GM19467 (cell line): ENCODE measurements around the gene RXRG.

ENCODE experiments used
- ATAC-seq: cut with Tn5 transposase; IDR thresholded peaks from one replicate; pipeline ENCODE4 v1.9.1; 2021; ENCODE audit warnings: mild to moderate bottlenecking, moderate library complexity; ENCODE audit not compliant: unreplicated experiment

Gene RXRG

DNA sequence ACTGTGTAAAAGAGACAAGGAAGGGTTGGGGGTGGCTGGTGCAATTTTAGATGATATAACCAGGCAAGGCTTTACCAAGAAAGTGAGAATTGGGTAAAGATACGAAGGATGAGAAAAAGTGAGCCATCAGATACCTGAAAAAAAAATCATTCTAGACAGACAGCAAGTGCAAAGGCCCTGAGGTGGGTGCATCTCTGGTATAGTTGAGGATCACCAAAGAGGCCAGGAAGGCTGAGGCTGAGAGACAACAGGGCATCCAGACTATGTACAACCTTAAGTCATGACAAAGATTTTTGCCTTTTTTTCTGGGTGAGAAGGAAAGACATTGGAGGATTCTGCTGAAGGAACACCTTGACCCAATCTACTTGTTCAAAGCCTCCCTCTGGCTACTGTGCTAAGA, 29.9 kb downstream of the RXRG start:
- no peak for ATAC-seq

- ATAC-seq, result no peak
Observed at GRCh38 chr1:165414620-165415019, 30.3 kb downstream of the RXRG start.

- no peak for ATAC-seq
Observed at GRCh38 chr1:165411396-165411795, 33.5 kb downstream of the RXRG start.

DNA sequence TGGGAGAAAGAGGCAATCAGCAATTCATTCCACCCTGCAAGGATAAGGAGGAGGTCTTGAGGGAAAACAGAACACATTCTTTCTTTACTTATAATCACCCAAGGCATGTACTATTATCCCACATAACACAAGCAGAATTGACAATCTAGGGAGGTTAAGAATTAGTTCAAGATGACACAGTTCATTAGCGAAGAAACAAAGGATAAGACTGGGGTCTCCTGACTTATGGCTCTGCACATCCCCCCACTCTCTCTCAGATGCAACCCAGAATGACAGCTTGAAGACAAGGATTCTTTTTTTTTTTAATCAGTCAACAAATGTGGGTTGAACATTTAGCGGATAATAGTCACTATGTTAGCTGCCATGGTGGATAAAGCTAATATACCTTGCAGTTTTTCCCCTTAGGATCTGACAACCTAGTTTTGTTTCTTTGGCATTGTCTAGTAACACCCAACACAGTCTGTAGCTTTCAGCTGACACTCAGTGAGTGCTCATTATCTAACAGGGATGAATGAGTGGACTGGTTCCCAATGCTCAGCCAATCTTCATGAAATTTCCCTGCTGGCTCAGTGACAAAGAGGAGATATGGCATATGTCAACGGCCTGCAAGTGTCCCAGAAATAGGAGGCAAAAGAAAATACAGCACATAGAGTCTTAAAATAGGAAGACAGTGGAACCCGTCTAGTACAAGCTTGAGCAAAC, 35.1 kb downstream of the RXRG start:
- no peak for ATAC-seq

DNA sequence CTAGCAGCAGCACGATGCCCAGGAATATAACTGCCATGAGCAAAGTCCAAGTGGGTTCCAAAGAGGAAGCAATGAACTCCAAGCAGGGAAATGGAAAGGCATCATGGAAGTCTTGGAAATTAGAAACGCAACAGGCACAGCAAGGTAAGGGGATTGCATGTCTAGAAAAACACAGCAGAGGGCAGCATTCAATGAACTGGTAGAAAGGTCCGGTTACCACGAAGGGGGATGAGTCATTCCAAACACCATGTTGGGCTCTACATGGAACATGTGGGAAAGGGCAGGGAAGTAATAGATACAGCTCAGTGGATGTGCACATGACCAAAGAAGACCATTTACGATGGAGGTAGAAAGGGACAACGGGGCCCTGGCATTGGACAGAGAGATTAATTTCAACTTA, 36.4 kb downstream of the RXRG start:
- no peak for ATAC-seq

DNA sequence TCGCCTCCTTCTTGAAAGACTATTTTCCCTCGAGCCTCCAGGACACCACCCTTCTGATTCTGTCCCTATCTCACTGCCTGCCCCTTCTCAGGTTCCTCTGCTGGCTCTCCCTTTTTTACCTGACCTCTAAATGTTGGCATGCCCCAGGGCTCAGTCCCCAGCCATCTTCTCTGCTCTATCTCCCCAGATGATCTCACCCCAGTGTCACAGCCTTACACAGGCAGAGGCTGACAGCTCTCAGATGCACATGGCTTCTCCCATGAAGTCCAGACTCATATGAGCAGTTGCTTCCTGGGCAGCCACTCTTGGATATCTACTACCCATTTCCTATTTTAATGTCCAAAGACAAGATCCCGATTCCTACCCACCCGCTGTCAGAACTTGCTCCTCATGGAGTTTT, 37.5 kb downstream of the RXRG start:
- ATAC-seq, result no peak

GRCh38 chr1:165403835-165404482, 41.0 kb downstream of the RXRG start:
- peak; percentile 49 for ATAC-seq

DNA sequence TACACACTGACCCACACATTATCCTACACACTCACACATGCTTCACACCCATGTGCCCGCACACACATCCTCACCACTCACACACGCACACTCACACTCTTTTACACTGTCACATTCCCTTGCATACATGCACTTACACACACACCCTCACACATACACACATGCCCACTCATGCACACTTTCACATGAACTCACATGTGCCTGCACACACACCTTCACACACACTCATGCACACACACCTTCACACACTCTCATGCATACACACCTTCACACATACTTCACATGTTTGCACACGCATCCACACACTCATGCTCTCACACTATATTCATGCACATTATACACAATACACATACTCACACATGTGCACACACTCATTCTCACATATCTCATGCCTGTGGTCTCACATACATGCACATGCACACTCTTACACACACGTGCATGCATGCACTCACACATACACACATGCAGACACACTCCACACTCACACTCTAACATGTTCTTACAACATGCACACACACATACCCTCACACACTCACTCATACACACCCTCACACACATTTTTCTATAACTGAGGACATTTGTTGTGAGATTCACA, 42.3 kb downstream of the RXRG start:
- ATAC-seq, result no peak

- ATAC-seq, result no peak
Observed at GRCh38 chr1:165397944-165398343, 47.0 kb downstream of the RXRG start.

DNA sequence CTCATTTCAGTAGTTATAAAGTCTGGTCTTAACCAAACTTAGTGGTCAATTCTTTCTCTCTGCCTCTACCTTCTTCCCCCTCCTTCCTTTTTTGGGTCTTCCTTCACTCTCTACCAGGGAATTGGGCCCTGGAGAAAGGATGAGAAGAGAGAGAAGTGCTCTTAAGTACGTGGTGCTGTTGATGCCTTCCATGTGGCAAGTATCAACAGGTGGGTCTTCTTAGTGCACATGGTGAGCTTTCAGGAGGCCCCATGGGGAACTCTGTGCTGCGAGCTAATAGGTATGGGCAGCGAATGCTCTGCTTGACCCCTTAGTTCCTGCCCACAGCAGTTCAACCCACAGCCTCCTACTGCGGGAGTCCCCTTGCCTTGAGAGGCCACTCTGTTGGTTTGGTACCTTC, 49.0 kb downstream of the RXRG start:
- no peak for ATAC-seq

- no peak for ATAC-seq
Observed at GRCh38 chr1:165395478-165395877, 49.4 kb downstream of the RXRG start.

DNA sequence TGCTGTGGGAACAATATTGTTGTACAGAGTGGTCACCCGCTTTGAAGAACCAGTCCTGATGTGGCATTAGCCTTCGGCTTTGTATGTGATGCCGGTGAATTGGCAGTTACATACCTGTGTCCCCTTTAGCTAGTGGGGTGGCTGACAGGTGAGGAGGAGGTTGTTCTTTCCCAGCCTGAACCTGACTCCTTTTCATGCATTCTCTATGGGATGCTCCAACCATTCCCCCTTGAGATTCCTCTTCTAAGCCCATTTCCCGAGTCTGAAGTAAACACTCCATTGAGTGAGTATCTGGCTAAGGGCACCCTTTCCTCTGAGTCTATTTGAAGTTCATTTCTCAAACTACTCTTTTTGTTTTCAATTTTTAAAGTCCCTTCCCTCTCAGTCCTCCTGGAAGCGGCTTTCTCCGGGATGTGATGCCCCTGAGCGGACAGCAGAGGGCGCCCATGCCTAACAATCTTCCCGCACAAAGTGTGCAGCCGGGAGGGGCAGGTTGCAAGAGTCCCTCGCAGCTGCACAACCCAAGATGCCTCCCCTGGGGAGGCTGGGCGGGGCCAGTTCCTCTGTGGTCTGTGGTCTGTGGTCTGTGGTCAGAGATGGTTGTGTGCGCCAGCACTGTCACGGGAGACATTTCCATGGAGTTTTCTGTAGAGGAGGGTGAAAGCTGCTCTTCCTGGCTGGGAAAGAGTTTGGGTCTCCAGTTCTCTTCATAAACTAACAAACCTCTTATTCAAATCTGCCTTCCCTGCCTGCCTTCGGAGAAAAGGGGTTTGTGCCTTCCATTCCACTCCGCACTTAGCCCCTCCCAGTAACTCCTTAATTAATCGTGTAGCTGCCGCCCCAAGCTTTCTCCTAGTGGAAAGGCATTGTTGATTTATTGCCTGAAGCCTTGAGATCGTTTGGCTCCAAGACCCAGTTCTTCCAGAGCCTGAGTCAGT, 52.0 kb downstream of the RXRG start:
- ATAC-seq, result peak; percentile 100

- no peak for ATAC-seq
Observed at GRCh38 chr1:165389609-165390008, 55.3 kb downstream of the RXRG start.

GRCh38 chr1:165387961-165388360, 57.0 kb downstream of the RXRG start:
- no peak for ATAC-seq

DNA sequence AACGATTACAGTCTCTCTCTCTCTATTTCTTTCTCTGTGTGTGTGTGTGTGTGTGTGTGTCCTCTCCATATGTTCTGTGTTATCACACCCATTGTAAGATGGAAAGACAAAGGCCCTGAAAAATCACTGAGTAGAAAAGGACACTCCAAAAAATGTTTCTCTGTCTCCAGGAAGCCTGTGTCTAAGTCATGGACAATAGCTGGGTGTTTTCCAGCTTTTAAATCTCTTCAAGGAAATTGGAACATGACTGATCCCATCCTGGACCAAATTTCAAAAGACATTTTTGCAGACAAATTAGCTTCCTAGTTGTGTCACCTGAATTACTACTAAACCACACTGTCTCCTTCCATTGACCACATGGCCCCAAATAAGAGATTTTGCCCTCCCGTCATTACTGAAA, 57.4 kb downstream of the RXRG start:
- ATAC-seq, result no peak

DNA sequence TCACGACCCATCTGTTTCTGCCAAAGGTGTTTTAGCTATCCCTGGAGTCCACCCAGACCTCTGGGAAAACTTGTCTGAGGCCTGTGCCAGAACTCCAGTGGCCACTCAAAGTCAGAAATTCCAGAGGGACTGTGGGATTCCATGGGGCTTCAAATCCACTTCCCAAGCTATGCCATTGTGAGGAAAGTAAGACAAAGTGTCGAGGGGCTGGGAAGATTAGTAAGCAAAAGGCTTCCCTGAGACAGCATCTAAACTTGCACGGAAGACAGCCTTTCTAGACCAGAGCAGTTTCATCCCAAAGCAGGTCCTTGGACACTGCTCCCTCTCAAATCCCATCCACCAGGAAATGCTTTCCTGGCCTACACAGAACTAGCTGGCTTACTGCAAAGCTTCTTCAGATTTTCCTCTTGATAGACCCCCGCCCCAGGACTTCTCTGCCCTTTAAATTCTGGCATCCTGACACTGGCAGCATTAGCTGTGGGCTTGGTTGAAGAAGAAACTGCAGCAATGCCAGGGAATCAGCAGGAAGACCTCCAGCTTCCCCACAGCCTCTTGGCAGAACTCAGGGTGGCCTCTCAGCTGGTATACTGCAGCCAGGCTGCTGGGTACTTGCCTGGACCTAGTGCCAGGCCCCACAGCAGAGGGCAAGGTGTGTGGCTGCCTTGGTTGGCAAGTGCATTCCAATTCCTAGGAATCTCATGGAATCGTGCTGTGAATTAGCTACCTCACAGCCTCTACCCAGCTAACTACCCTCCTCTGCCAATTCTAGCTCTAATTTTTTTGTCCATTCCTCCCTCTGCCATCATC, 61.1 kb downstream of the RXRG start:
- ATAC-seq, result no peak

GRCh38 chr1:165383067-165383466, 61.9 kb downstream of the RXRG start:
- ATAC-seq, result no peak

GRCh38 chr1:165381745-165382505, 63.0 kb downstream of the RXRG start:
- no peak for ATAC-seq

DNA sequence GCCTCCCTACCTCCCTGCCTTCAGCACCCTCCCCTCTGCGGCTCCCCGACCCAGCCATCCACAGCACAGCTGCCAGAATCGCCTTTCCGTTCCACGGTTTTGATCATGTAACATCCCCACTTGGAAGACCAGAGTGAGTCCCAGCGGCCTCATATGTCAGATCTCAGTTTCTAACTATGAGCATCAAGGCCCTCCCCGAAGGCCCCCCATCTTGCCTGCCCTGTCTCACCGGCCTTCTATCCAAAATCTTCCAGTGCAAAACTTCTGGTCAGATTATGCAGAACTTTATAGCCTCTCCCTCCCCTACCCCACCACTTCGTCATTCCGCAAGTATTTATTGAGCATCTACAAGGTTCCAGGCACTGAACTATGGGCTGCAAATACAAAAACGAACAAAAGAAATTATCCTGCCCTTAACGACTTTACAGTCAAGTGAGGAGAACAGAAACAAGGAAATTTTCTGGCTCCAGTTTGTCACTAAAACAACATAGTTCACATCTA, 68.1 kb downstream of the RXRG start:
- no peak for ATAC-seq
